ENCODE data around the gene PRLH. TPM values are rescaled to one million over a fixed set of nuclear protein-coding genes. Genes with fewer than 3 reads are reported as not detected.
A peak's percentile ranks its signal among the peaks of the same experiment; 100 is the strongest.

Gene PRLH
- total and polyA plus RNA-seq, 2 of the 13 experiments (the other 11 are each of a cell fraction or from before 2014, with no cell fraction given): not detected

GRCh38 chr2:237603718-237604362 lies 37.5 kb downstream of the PRLH start (continued):
- TF ChIP-seq CSRNP2 (CRISPR knock-in tag; conservative IDR thresholded peaks at IDR 0.05; ENCODE audit: low read depth) (no peak), SRF (IDR thresholded peaks at IDR 0.05; ENCODE audit: low read depth, low read length) (no peak), ZNF674 (CRISPR knock-in tag; IDR thresholded peaks at IDR 0.05; ENCODE audit: low read depth) (no peak), RARA (CRISPR knock-in tag; IDR thresholded peaks at IDR 0.05) (peak; percentile 45), CHCHD3 (CRISPR knock-in tag; IDR thresholded peaks at IDR 0.05) (no peak), NFKB2 (CRISPR knock-in tag; IDR thresholded peaks at IDR 0.05; ENCODE audit: borderline replicate concordance) (no peak), ZIK1 (CRISPR knock-in tag; IDR thresholded peaks at IDR 0.05; ENCODE audit: borderline replicate concordance, low read depth) (no peak), ZNF772 (CRISPR knock-in tag; IDR thresholded peaks at IDR 0.05) (no peak), BORCS8-MEF2B (CRISPR knock-in tag; IDR thresholded peaks at IDR 0.05) (peak; percentile 25; the same call in 1 of the 2 replicates), FLYWCH1 (CRISPR knock-in tag; IDR thresholded peaks at IDR 0.05) (no peak), NFYB (CRISPR knock-in tag; IDR thresholded peaks at IDR 0.05) (no peak), ZNF292 (CRISPR knock-in tag; IDR thresholded peaks at IDR 0.05; ENCODE audit: borderline replicate concordance, low read depth) (no peak), EP300 (IDR thresholded peaks at IDR 0.05; ENCODE audit: low read depth in 2 of 2, low read length in 2 of 2) (no peak), EP300 (CRISPR knock-in tag; IDR thresholded peaks at IDR 0.05; ENCODE audit: borderline replicate concordance) (no peak), IRX3 (CRISPR knock-in tag; IDR thresholded peaks at IDR 0.05; ENCODE audit: borderline replicate concordance, low read depth) (no peak), CAMTA2 (CRISPR knock-in tag; IDR thresholded peaks at IDR 0.05; ENCODE audit: borderline replicate concordance) (no peak), NR2F6 (IDR thresholded peaks at IDR 0.05) (no peak), NR2F6 (CRISPR knock-in tag; IDR thresholded peaks at IDR 0.05) (no peak), ZSCAN30 (CRISPR knock-in tag; IDR thresholded peaks at IDR 0.05) (no peak), ZNF510 (CRISPR knock-in tag; IDR thresholded peaks at IDR 0.05; ENCODE audit: low read depth) (no peak)
- TF ChIP-seq, protein P1, sequence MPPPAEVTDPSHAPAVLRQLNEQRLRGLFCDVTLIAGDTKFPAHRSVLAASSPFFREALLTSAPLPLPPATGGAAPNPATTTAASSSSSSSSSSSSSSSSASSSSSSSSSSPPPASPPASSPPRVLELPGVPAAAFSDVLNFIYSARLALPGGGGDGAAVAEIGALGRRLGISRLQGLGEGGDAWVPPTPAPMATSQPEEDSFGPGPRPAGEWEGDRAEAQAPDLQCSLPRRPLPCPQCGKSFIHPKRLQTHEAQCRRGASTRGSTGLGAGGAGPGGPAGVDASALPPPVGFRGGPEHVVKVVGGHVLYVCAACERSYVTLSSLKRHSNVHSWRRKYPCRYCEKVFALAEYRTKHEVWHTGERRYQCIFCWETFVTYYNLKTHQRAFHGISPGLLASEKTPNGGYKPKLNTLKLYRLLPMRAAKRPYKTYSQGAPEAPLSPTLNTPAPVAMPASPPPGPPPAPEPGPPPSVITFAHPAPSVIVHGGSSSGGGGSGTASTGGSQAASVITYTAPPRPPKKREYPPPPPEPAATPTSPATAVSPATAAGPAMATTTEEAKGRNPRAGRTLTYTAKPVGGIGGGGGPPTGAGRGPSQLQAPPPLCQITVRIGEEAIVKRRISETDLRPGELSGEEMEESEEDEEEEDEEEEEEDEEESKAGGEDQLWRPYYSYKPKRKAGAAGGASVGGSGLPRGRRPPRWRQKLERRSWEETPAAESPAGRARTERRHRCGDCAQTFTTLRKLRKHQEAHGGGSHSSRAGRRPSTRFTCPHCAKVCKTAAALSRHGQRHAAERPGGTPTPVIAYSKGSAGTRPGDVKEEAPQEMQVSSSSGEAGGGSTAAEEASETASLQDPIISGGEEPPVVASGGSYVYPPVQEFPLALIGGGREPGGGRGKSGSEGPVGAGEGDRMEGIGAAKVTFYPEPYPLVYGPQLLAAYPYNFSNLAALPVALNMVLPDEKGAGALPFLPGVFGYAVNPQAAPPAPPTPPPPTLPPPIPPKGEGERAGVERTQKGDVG (CRISPR knock-in tag; IDR thresholded peaks at IDR 0.05; ENCODE audit: borderline replicate concordance): no peak
- TF ChIP-seq, protein P2, sequence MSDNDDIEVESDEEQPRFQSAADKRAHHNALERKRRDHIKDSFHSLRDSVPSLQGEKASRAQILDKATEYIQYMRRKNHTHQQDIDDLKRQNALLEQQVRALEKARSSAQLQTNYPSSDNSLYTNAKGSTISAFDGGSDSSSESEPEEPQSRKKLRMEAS (IDR thresholded peaks at IDR 0.05): peak; percentile 41; the same call in 1 of the 2 replicates
- TF ChIP-seq, protein P3, sequence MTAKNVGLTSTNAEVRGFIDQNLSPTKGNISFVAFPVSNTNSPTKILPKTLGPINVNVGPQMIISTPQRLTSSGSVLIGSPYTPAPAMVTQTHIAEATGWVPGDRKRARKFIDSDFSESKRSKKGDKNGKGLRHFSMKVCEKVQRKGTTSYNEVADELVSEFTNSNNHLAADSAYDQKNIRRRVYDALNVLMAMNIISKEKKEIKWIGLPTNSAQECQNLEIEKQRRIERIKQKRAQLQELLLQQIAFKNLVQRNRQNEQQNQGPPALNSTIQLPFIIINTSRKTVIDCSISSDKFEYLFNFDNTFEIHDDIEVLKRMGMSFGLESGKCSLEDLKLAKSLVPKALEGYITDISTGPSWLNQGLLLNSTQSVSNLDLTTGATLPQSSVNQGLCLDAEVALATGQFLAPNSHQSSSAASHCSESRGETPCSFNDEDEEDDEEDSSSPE (CRISPR knock-in tag; IDR thresholded peaks at IDR 0.05): no peak
- TF ChIP-seq, protein P4, sequence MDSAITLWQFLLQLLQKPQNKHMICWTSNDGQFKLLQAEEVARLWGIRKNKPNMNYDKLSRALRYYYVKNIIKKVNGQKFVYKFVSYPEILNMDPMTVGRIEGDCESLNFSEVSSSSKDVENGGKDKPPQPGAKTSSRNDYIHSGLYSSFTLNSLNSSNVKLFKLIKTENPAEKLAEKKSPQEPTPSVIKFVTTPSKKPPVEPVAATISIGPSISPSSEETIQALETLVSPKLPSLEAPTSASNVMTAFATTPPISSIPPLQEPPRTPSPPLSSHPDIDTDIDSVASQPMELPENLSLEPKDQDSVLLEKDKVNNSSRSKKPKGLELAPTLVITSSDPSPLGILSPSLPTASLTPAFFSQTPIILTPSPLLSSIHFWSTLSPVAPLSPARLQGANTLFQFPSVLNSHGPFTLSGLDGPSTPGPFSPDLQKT (CRISPR knock-in tag; IDR thresholded peaks at IDR 0.05; ENCODE audit: borderline replicate concordance): no peak
